HCT116 (cell line): ENCODE measurements around the gene SBF2. TPM values are rescaled to one million over a fixed set of nuclear protein-coding genes. Genes with fewer than 3 reads are reported as not detected.

Source experiments
- ATAC-seq: fragments of 200-7000 bp; cut with Tn5 transposase; 2 replicates; pipeline ENCODE4 v1.9.1; 2020; ENCODE audit warnings: mild to moderate bottlenecking, moderate library complexity
- BruUV-seq: library from RNA; stranded (reverse); fragments of 400-500 nt; replicated peaks from 2 replicates; lab custom pipeline; 2021; lab: Mats Ljungman, UMichigan
- CTCF ChIA-PET: fragments of 300-600 bp; sonication (Branson Sonifier 250); formaldehyde crosslinking; loops from one replicate; lab custom pipeline; 2021; ENCODE audit warnings: antibody characterized with exemption; lab: Charles Lee
- POLR2A ChIA-PET: fragments of 300-600, 350-600 bp; sonication (Branson Sonifier 250); formaldehyde crosslinking; loops from one replicate; lab custom pipeline; 2021; ENCODE audit warnings: antibody characterized with exemption; lab: Charles Lee
- RAD21 ChIA-PET, 2 experiments: fragments of 300-600 bp; sonication (Branson Sonifier 250); formaldehyde crosslinking; loops; one replicate each; lab custom pipeline; 2023; ENCODE audit warnings: low total read pairs in 2 of 2; ENCODE audit not compliant: uncharacterized antibody in 2 of 2, unreplicated experiment in 2 of 2, low non-redundant PET in 1 of 2; lab: Charles Lee
- DNase-seq: peaks from one replicate; pipeline ENCODE4 v3.0.0-alpha.2; 2010; ENCODE audit warnings: low read depth, low spot score
- H2AFZ ChIP-seq: fragments of 200-600 bp; shearing (Covaris generic), sonication (generic); 2 replicates; pipeline ENCODE4 v1.6.1; 2017; ENCODE audit warnings: low read depth, mixed run types, mixed read lengths, antibody characterized with exemption, low read length; ENCODE audit not compliant: poor library complexity, severe bottlenecking
- H3K27ac ChIP-seq: 2 replicates; pipeline ENCODE4 v1.5.1; 2012; ENCODE audit warnings: low read depth, low read length
- H3K27me3 ChIP-seq: fragments of 200-600 bp; sonication (generic); 2 replicates; pipeline ENCODE4 v1.6.1; 2016; ENCODE audit warnings: mixed run types, low read length, mixed read lengths; ENCODE audit not compliant: insufficient read depth
- H3K36me3 ChIP-seq, 2 experiments: fragments of 200-500 bp in 1 of 2; fragments of 200-600 bp in 1 of 2; sonication (Bioruptor generic) in 1 of 2; sonication (generic) in 1 of 2; 2 replicates each; pipeline versions ENCODE4 v1.5.1 to v1.6.1; 2014 to 2016; ENCODE audit warnings: low read length in 2 of 2, inconsistent platforms in 1 of 2, mixed read lengths in 1 of 2, mixed run types in 1 of 2; ENCODE audit not compliant: insufficient read depth in 2 of 2, control insufficient read depth in 1 of 2
- H3K4me1 ChIP-seq, 2 experiments: fragments of 200-600 bp in 1 of 2; sonication (generic) in 1 of 2; 2 replicates each; pipeline versions ENCODE4 v1.5.1 to v1.6.1; 2012 to 2017; ENCODE audit warnings: low read length in 2 of 2, inconsistent platforms in 1 of 2, mild to moderate bottlenecking in 1 of 2, mixed read lengths in 1 of 2, mixed run types in 1 of 2, moderate library complexity in 1 of 2; ENCODE audit not compliant: insufficient read depth in 2 of 2, control insufficient read depth in 1 of 2
- H3K4me2 ChIP-seq: fragments of 200-600 bp; sonication (generic); 2 replicates; pipeline ENCODE4 v1.6.1; 2017; ENCODE audit warnings: mixed run types, low read length, mixed read lengths
- H3K4me3 ChIP-seq, 2 experiments: fragments of 200-600 bp in 1 of 2; sonication (generic) in 1 of 2; replicated peaks in 1 of 2; 2 replicates each; pipeline ENCODE4 v1.5.1; 2011 to 2016; ENCODE audit warnings: low read length in 2 of 2, control low read depth in 1 of 2, low read depth in 1 of 2, mild to moderate bottlenecking in 1 of 2, mixed read lengths in 1 of 2, mixed run types in 1 of 2
- H3K79me2 ChIP-seq: fragments of 200-600 bp; sonication (generic); 2 replicates; pipeline ENCODE4 v1.6.1; 2017; ENCODE audit warnings: mild to moderate bottlenecking, mixed run types, low read length, moderate library complexity, mixed read lengths; ENCODE audit not compliant: insufficient read depth
- H3K9ac ChIP-seq: fragments of 200-600 bp; sonication (generic); 2 replicates; pipeline ENCODE4 v1.6.1; 2016; ENCODE audit warnings: low read length, mixed read lengths
- H3K9me2 ChIP-seq: fragments of 200-600 bp; sonication (generic), shearing (Covaris generic); 2 replicates; pipeline ENCODE4 v1.6.1; 2017; ENCODE audit warnings: mixed run types, mild to moderate bottlenecking, moderate library complexity; ENCODE audit not compliant: insufficient read depth
- H3K9me3 ChIP-seq, 2 experiments: fragments of 200-500 bp in 1 of 2; fragments of 200-600 bp in 1 of 2; sonication (Bioruptor generic) in 1 of 2; sonication (generic) in 1 of 2; 2 replicates each; pipeline ENCODE4 v1.6.1; 2014 to 2017; ENCODE audit warnings: low read length in 2 of 2, mixed read lengths in 2 of 2, inconsistent platforms in 1 of 2, low read depth in 1 of 2, mild to moderate bottlenecking in 1 of 2, mixed run types in 1 of 2, moderate library complexity in 1 of 2; ENCODE audit not compliant: control insufficient read depth in 1 of 2, insufficient read depth in 1 of 2
- H4K20me1 ChIP-seq: fragments of 200-600 bp; sonication (generic), shearing (Covaris generic); 2 replicates; pipeline ENCODE4 v1.6.1; 2017; ENCODE audit warnings: mixed run types, mild to moderate bottlenecking, moderate library complexity; ENCODE audit not compliant: insufficient read depth
- ATF3 ChIP-seq: IDR thresholded peaks from 2 replicates; pipeline ENCODE4 v1.6.1; 2012
- CBX3 ChIP-seq: IDR thresholded peaks from 2 replicates; pipeline ENCODE4 v1.6.1; 2012; ENCODE audit warnings: low read depth
- CEBPB ChIP-seq: IDR thresholded peaks from 2 replicates; pipeline ENCODE4 v1.6.1; 2012; ENCODE audit warnings: low read depth
- EGR1 ChIP-seq: IDR thresholded peaks from 2 replicates; pipeline ENCODE4 v1.6.1; 2012; ENCODE audit warnings: low read depth
- ELF1 ChIP-seq: IDR thresholded peaks from 2 replicates; pipeline ENCODE4 v1.6.1; 2012; ENCODE audit warnings: low read depth, borderline replicate concordance
- EZH2 ChIP-seq: fragments of 200-600 bp; sonication (generic); IDR thresholded peaks from 2 replicates; pipeline ENCODE4 v1.6.1; 2017; ENCODE audit warnings: antibody characterized with exemption, mixed run types
- EZH2phosphoT487 ChIP-seq: fragments of 200-600 bp; IDR thresholded peaks from 2 replicates; pipeline ENCODE4 v1.6.1; 2018; ENCODE audit warnings: antibody characterized with exemption, borderline replicate concordance
- FOSL1 ChIP-seq: IDR thresholded peaks from 2 replicates; pipeline ENCODE4 v1.6.1; 2012; ENCODE audit warnings: low read depth
- JUND ChIP-seq: IDR thresholded peaks from 2 replicates; pipeline ENCODE4 v1.6.1; 2012
- POLR2A ChIP-seq: IDR thresholded peaks from 2 replicates; pipeline ENCODE4 v1.7.0; 2011; ENCODE audit warnings: borderline replicate concordance; ENCODE audit not compliant: insufficient read depth, insufficient read length; ENCODE audit errors: extremely low read depth
- POLR2AphosphoS5 ChIP-seq: IDR thresholded peaks from 2 replicates; pipeline ENCODE4 v1.6.1; 2011; ENCODE audit warnings: mild to moderate bottlenecking, low read depth, low read length, moderate library complexity
- RAD21 ChIP-seq: IDR thresholded peaks from 2 replicates; pipeline ENCODE4 v1.6.1; 2012; ENCODE audit warnings: low read depth, mild to moderate bottlenecking
- SP1 ChIP-seq: IDR thresholded peaks from 2 replicates; pipeline ENCODE4 v1.6.1; 2012; ENCODE audit warnings: low read depth
- SRF ChIP-seq: IDR thresholded peaks from 2 replicates; pipeline ENCODE4 v1.6.1; 2012; ENCODE audit warnings: low read depth
- YY1 ChIP-seq: IDR thresholded peaks from 2 replicates; pipeline ENCODE4 v1.6.1; 2011; ENCODE audit warnings: low read length, low read depth, moderate library complexity, mild to moderate bottlenecking; ENCODE audit not compliant: insufficient replicate concordance; ENCODE audit errors: extremely low read depth
- ZFX ChIP-seq: fragments of 450-650 bp; IDR thresholded peaks from 2 replicates; pipeline ENCODE4 v1.6.1; 2017
- intact Hi-C: fragments of 100-400 bp; cut with micrococcal nuclease; formaldehyde crosslinking; loops from 2 replicates; pipeline ENCODE4 v1.10.0; 2022
- total RNA-seq: library from RNA; stranded (reverse); gene quantifications from one replicate; pipeline ENCODE4 v1.2.1, GENCODE V29; 2021; ENCODE audit not compliant: unreplicated experiment
- TF ChIP-seq, protein P1 (sequence below), 3 experiments: fragments of 200-600 bp in 1 of 3; sonication (generic) in 1 of 3; IDR thresholded peaks in 2 of 3; conservative IDR thresholded peaks in 1 of 3; 2 replicates each; pipeline ENCODE4 v1.5.1; 2012 to 2017; ENCODE audit warnings: low read depth in 2 of 3, low read length in 2 of 3, antibody characterized with exemption in 1 of 3, borderline replicate concordance in 1 of 3, control low read depth in 1 of 3, mild to moderate bottlenecking in 1 of 3, mixed read lengths in 1 of 3, mixed run types in 1 of 3, moderate library complexity in 1 of 3; ENCODE audit not compliant: insufficient read depth in 1 of 3
- TF ChIP-seq, protein P2 (sequence below): IDR thresholded peaks from 2 replicates; pipeline ENCODE4 v1.6.1; 2011; ENCODE audit warnings: mild to moderate bottlenecking, low read length, moderate library complexity; ENCODE audit not compliant: insufficient replicate concordance; ENCODE audit errors: extremely low read depth

The SBF2 gene
- total RNA-seq, 1 experiment from 2014 or later = 35.0 TPM

DNA sequence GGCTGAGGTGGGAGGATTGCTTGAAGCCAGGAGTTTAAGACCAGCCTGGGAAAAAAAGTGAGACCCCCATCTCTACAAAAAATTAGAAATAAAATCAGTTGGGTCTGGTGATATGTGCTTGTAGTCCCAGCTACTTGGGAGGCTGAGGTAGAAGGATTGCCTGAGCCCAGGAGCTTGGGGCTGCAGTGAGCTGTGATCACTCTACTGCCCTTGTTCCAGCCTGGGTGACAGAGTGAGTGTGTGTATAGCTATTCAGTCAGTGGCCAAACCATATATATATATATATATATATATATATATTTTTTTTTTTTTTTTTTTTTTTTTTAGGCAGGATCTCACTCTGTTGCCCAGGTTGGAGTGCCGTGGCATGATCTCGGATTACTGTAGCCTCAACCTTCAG lies 35.3 kb upstream of the SBF2 start (continued):
- TF ChIP-seq ATF3 = no peak
- TF ChIP-seq YY1 = no peak
- TF ChIP-seq JUND = no peak
- no peak for TF ChIP-seq POLR2AphosphoS5
- TF ChIP-seq CBX3 = no peak
- TF ChIP-seq POLR2A = no peak
- TF ChIP-seq ZFX = no peak

DNA sequence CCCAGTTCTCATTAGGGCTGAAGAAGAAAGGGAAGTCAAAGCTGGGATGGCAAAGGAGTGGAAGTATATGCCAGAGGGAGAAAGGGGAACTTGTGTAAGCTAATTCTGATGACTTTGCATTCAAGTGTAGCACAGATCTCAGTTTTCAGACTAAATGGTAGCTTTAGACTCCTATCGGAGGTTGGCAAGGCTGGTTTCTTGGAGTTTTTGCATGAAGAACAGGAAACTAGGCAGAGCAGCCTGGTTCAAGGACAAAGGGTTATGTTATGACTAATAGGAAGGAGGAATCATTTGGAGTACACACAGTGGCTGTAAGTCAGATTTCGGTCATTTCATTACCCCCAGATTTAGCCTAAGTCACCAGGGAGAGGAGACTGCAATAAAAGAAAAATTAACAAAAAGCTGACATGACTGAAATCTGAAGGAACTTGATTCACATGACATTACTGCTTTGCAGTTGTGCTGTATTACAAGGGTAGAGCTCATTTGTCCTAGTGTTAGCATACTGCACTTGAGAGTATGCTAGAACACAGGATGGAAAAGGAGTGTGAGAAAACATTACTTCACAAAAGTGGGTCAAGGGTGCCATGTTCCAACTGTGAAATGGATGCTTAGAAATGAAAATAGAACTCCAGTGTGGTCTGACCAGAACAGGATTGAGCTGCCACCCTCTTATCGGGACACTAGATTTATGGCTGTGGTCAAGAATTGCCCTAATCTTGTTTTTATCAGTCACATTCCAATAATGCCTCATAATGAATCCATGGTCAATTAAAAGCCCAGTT lies 34.5 kb upstream of the SBF2 start:
- ChIA-PET RAD21 (no interaction called here), CTCF (interaction anchor here (0.8 kb wide), 1 partner anchor 570 kb away, joined by 3 read pairs; no protein-coding TSS in a partner anchor), POLR2A (interaction anchor here (1.8 kb wide), 1 partner anchor 24 kb away, joined by 6 read pairs; the partner anchor contains the start of gene ADM)
- no peaks in the 10 kb centered on the region for H3K36me3 ChIP-seq
- no TSS peak for BruUV-seq
- intact Hi-C loops = no loop called here
- no peak overlapping the region for H2AFZ ChIP-seq
- no peaks in the 10 kb centered on the region for H4K20me1 ChIP-seq
- peaks cover 9 to 24% of the 10 kb centered on the region in 2 experiments; a peak in 3 of 4 replicates for H3K4me1 ChIP-seq
- no peak overlapping the region for H3K4me2 ChIP-seq
- H3K79me2 ChIP-seq = no peaks in the 10 kb centered on the region
- no peak overlapping the region for H3K9ac ChIP-seq
- no peak for DNase-seq
- H3K27ac ChIP-seq = no peak overlapping the region
- H3K9me2 ChIP-seq = no peaks in the 10 kb centered on the region
- no peak overlapping the region for H3K4me3 ChIP-seq
- no peak for ATAC-seq
- no peaks in the 10 kb centered on the region for H3K9me3 ChIP-seq
- no peaks in the 10 kb centered on the region for H3K27me3 ChIP-seq
- TF ChIP-seq CEBPB (no peak), FOSL1 (no peak), RAD21 (no peak), SRF (no peak), ATF3 (no peak), EZH2 (no peak), SP1 (no peak), YY1 (no peak), CBX3 (no peak), EZH2phosphoT487 (no peak), ZFX (no peak), ELF1 (no peak), EGR1 (no peak)
- TF ChIP-seq, protein P1, sequence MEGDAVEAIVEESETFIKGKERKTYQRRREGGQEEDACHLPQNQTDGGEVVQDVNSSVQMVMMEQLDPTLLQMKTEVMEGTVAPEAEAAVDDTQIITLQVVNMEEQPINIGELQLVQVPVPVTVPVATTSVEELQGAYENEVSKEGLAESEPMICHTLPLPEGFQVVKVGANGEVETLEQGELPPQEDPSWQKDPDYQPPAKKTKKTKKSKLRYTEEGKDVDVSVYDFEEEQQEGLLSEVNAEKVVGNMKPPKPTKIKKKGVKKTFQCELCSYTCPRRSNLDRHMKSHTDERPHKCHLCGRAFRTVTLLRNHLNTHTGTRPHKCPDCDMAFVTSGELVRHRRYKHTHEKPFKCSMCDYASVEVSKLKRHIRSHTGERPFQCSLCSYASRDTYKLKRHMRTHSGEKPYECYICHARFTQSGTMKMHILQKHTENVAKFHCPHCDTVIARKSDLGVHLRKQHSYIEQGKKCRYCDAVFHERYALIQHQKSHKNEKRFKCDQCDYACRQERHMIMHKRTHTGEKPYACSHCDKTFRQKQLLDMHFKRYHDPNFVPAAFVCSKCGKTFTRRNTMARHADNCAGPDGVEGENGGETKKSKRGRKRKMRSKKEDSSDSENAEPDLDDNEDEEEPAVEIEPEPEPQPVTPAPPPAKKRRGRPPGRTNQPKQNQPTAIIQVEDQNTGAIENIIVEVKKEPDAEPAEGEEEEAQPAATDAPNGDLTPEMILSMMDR (IDR thresholded peaks at IDR 0.05 in 2 of 3, conservative IDR thresholded peaks at IDR 0.05 in 1 of 3; ENCODE audit: borderline replicate concordance in 1 of 3, insufficient read depth in 1 of 3, low read depth in 2 of 3, low read length in 2 of 3) = no peak
- TF ChIP-seq, protein P2, sequence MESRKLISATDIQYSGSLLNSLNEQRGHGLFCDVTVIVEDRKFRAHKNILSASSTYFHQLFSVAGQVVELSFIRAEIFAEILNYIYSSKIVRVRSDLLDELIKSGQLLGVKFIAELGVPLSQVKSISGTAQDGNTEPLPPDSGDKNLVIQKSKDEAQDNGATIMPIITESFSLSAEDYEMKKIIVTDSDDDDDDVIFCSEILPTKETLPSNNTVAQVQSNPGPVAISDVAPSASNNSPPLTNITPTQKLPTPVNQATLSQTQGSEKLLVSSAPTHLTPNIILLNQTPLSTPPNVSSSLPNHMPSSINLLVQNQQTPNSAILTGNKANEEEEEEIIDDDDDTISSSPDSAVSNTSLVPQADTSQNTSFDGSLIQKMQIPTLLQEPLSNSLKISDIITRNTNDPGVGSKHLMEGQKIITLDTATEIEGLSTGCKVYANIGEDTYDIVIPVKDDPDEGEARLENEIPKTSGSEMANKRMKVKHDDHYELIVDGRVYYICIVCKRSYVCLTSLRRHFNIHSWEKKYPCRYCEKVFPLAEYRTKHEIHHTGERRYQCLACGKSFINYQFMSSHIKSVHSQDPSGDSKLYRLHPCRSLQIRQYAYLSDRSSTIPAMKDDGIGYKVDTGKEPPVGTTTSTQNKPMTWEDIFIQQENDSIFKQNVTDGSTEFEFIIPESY = no peak
